BE2C (cell line): ENCODE measurements around the gene DNAH6.

ENCODE experiments used
- DNase-seq: peaks from one replicate; pipeline ENCODE4 v3.0.0-alpha.2; 2020
- H3K27me3 ChIP-seq: fragments of 250-450 bp; sonication (Bioruptor Pico); 2 replicates; pipeline ENCODE4 v1.5.1; 2020; ENCODE audit warnings: mild to moderate bottlenecking
- H3K36me3 ChIP-seq: fragments of 250-450 bp; sonication (Bioruptor Pico); 2 replicates; pipeline ENCODE4 v1.5.1; 2020; ENCODE audit warnings: mild to moderate bottlenecking
- H3K4me1 ChIP-seq: fragments of 250-450 bp; sonication (Bioruptor Pico); 2 replicates; pipeline ENCODE4 v1.5.1; 2020
- H3K4me3 ChIP-seq: 2 replicates; pipeline ENCODE4 v1.5.1; 2011; ENCODE audit warnings: low read depth, low read length
- H3K9me3 ChIP-seq: fragments of 250-450 bp; sonication (Bioruptor Pico); 2 replicates; pipeline ENCODE4 v1.5.1; 2020
- TF ChIP-seq, protein P1 (sequence below): IDR thresholded peaks from 2 replicates; pipeline ENCODE4 v1.5.1; 2012; ENCODE audit warnings: mild to moderate bottlenecking, low read depth, low read length

DNAH6 gene

DNA sequence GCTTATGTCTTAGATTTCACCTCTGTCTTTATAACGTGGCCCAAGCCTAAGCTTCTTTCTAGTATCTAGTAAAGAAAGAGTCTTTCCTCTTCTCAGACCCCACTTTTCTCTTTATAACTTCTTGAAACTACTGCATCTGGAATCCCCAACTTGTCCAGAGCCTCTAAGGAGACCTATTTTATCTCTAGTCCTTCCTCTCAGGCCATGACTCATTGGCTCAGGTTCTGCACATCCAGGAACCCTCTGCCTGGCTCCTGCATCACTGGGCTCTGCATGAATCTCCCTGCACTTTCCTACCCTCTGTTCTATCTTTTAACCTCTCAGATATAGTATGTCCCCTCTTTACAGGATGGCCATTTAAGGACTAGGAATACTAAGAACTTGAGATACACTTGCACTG is 124.7 kb downstream of the DNAH6 start:
- DNase-seq, result no peak
- no peaks in the 10 kb centered on the region for H3K9me3 ChIP-seq
- TF ChIP-seq, protein P1, sequence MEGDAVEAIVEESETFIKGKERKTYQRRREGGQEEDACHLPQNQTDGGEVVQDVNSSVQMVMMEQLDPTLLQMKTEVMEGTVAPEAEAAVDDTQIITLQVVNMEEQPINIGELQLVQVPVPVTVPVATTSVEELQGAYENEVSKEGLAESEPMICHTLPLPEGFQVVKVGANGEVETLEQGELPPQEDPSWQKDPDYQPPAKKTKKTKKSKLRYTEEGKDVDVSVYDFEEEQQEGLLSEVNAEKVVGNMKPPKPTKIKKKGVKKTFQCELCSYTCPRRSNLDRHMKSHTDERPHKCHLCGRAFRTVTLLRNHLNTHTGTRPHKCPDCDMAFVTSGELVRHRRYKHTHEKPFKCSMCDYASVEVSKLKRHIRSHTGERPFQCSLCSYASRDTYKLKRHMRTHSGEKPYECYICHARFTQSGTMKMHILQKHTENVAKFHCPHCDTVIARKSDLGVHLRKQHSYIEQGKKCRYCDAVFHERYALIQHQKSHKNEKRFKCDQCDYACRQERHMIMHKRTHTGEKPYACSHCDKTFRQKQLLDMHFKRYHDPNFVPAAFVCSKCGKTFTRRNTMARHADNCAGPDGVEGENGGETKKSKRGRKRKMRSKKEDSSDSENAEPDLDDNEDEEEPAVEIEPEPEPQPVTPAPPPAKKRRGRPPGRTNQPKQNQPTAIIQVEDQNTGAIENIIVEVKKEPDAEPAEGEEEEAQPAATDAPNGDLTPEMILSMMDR, result no peak
- no peaks in the 10 kb centered on the region for H3K4me1 ChIP-seq
- H3K27me3 ChIP-seq, result no peaks in the 10 kb centered on the region
- no peaks in the 10 kb centered on the region for H3K36me3 ChIP-seq
- no peak overlapping the region for H3K4me3 ChIP-seq

DNA sequence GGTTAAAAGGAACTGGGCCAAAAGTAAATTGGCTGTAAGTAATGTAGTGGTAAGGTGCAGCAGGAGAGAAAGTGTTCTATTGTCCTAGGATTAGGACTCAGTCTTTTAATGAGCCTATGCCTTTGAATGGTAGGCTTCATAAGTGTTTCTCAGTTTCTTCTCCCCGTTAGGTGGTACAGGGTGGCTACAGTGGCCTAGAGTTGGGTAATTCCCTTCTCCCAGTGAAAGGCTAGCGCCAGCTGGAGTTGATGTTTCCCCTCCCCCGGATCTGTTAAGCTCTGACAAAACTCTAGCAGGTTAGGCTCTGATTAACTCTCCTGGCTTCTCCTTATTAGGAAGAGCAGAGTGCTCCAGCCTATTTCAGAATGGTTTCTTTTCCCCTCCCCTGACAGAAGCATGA is 127.7 kb downstream of the DNAH6 start:
- no peaks in the 10 kb centered on the region for H3K4me1 ChIP-seq
- H3K36me3 ChIP-seq, result no peaks in the 10 kb centered on the region
- no peak overlapping the region for H3K4me3 ChIP-seq
- no peaks in the 10 kb centered on the region for H3K9me3 ChIP-seq
- H3K27me3 ChIP-seq, result no peaks in the 10 kb centered on the region
- TF ChIP-seq, protein P1, result no peak
- no peak for DNase-seq

- Histone ChIP-seq H3K4me1 (no peaks in the 10 kb centered on the region), H3K9me3 (no peaks in the 10 kb centered on the region), H3K4me3 (no peak overlapping the region), H3K27me3 (no peaks in the 10 kb centered on the region), H3K36me3 (no peaks in the 10 kb centered on the region)
- DNase-seq, result no peak
- TF ChIP-seq, protein P1, result no peak
Measured at GRCh38 chr2:84646514-84646913, 130.2 kb downstream of the DNAH6 start.

DNA sequence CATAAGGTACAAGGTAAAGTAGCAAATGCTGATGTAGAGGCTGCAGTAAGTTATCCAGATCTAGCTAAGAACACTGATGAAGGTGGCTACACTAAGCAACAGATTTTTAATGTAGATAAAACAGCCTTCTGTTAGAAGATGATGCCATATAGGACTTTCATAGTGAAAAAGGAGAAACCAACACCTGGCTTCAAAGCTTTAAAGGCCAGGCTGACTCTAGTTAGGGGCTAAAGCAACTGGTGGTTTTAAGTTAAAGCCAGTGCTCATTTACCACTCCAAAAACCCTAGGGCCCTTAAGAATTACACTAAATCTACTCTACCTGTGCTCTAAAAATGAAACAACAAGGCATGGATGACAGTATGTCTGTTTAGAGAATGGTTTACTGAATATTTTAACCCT is 131.0 kb downstream of the DNAH6 start:
- H3K27me3 ChIP-seq, result no peaks in the 10 kb centered on the region
- H3K36me3 ChIP-seq, result no peaks in the 10 kb centered on the region
- H3K4me1 ChIP-seq, result no peaks in the 10 kb centered on the region
- TF ChIP-seq, protein P1, result no peak
- no peak overlapping the region for H3K4me3 ChIP-seq
- DNase-seq, result no peak
- H3K9me3 ChIP-seq, result no peaks in the 10 kb centered on the region

GRCh38 chr2:84649058-84649457 is 132.8 kb downstream of the DNAH6 start:
- Histone ChIP-seq H3K4me1 (no peaks in the 10 kb centered on the region), H3K9me3 (no peaks in the 10 kb centered on the region), H3K4me3 (no peak overlapping the region), H3K36me3 (no peaks in the 10 kb centered on the region), H3K27me3 (no peaks in the 10 kb centered on the region)
- DNase-seq, result no peak
- TF ChIP-seq, protein P1, result no peak

DNA sequence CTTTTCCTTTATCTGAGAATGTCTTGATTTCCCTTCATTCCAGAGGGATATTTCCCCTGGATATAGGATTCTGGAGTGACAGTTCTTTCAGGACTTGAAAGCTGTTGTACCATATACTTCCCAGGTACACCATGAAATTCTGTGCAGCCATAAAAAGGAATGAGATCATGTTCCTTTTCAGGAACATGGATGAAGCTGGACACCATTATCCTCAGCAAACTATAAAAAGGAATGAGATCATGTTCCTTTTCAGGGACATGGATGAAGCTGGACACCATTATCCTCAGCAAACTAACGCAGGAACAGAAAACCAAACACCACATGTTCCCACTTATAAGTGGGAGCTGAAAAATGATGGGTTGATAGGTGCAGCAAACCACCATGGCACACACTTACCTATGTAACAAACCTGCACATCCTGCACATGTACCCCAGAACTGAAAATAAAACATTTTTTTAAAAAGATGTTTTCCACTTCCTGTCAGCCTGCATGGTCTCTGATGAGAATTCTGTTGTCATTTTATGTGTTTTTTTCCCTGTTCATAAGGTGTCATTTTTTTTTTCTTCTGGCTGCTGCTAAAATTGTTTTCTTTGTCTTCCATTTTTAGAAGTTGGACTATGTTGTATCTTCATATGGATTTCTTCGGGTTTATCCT is 133.3 kb downstream of the DNAH6 start:
- Histone ChIP-seq H3K9me3 (no peaks in the 10 kb centered on the region), H3K36me3 (no peaks in the 10 kb centered on the region), H3K4me1 (no peaks in the 10 kb centered on the region), H3K4me3 (no peak overlapping the region), H3K27me3 (no peaks in the 10 kb centered on the region)
- DNase-seq, result no peak
- TF ChIP-seq, protein P1, result no peak
